ENCODE data around the gene MYL2.
"Not testable (repeated sequence)": the region's sequence is repeated elsewhere in the genome, so short reads cannot be mapped to it uniquely, and the experiment has no call there.

MYL2 gene

GRCh38 chr12:110920324-110920910 is at the start of gene MYL2:
Gene MYL2 (minus strand): TSS chr12:110920579. CDS start chr12:110920529, 50 bp downstream.
- TF ChIP-seq CTCF (IDR thresholded peaks at IDR 0.05; ENCODE audit: low read depth, low read length): no peak
- DNase-seq (ENCODE audit: extremely low read depth, low read depth): no peak

DNA sequence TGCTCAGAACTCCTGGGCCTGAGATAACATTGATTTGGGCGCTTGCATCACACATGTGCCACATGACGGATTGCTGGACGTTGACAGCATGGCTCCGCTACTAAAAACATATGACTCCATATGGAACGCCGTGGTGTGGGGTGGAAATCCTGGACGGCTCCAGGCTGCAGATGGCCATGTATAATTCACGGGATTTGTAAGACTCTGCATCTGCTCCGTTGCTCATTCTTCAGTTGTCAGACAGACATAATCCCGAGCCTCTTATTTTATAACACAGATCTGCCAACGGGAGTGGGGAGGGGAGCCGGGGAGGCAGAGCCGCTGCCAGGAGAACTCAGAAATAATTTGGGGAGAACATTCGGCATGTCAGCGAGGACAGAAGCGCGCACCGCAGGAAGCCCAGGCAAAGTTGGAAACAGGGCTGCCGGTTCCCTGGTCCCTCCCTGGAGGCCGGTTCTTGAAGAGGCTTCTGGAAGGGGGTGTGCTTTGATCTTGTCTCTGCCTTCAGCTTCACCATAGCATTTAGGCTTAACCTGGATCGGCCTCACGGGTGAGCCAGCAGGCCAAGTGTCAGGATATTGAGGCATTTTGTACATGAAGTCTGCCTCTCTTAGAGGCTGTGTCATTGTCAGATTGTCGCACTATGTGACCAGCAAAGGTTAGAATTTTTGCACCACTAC is 45.8 kb upstream of the MYL2 start:
- DNase-seq (ENCODE audit: extremely low read depth, low read depth): no peak
- TF ChIP-seq CTCF (IDR thresholded peaks at IDR 0.05; ENCODE audit: low read depth, low read length): no peak

- DNase-seq (ENCODE audit: extremely low read depth, low read depth): no peak
Observed at GRCh38 chr12:110965574-110965973, 45.2 kb upstream of the MYL2 start.

GRCh38 chr12:110960795-110961194 is 40.4 kb upstream of the MYL2 start:
- no peak for TF ChIP-seq CTCF (IDR thresholded peaks at IDR 0.05; ENCODE audit: low read depth, low read length)
- DNase-seq (ENCODE audit: extremely low read depth, low read depth): no peak

More at GRCh38 chr12:110965574-110965973, 45.2 kb upstream of the MYL2 start:
- no peak for TF ChIP-seq CTCF (IDR thresholded peaks at IDR 0.05; ENCODE audit: low read depth, low read length)

GRCh38 chr12:110957652-110958051 is 37.3 kb upstream of the MYL2 start:
- no peak for TF ChIP-seq CTCF (IDR thresholded peaks at IDR 0.05; ENCODE audit: low read depth, low read length)
- no peak for DNase-seq (ENCODE audit: extremely low read depth, low read depth)

- TF ChIP-seq CTCF (IDR thresholded peaks at IDR 0.05; ENCODE audit: low read depth, low read length): no peak
- no peak for DNase-seq (ENCODE audit: extremely low read depth, low read depth)
Observed at GRCh38 chr12:110957159-110957558, 36.8 kb upstream of the MYL2 start.

- DNase-seq (ENCODE audit: extremely low read depth, low read depth): not testable (repeated sequence)
Observed at GRCh38 chr12:110950867-110951266, 30.5 kb upstream of the MYL2 start.

DNA sequence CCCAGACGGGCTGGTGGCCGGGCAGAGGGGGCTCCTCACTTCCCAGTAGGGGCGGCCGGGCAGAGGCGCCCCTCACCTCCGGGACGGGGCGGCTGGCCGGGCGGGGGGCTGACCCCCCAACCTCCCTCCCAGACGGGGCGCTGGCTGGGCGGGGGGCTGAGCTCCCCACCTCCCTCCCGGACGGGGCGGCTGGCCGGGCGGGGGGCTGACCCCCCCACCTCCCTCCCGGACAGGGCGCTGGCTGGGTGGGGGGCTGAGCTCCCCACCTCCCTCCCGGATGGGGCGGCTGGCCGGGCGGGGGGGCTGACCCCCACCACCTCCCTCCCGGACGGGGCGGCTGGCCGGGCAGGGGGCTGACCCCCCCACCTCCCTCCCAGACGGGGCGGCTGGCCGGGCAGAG is 30.1 kb upstream of the MYL2 start:
- DNase-seq (ENCODE audit: extremely low read depth, low read depth): not testable (repeated sequence)
